GM18519 (cell line): ENCODE results near the gene RERE.
A peak's percentile ranks its signal among the peaks of the same experiment; 100 is the strongest.
"Not testable (repeated sequence)": the region's sequence is repeated elsewhere in the genome, so short reads cannot be mapped to it uniquely, and the experiment has no call there.

ENCODE experiments used
- ATAC-seq: cut with Tn5 transposase; IDR thresholded peaks from one replicate; pipeline ENCODE4 v1.9.1; 2021; ENCODE audit warnings: mild to moderate bottlenecking, moderate library complexity; ENCODE audit not compliant: unreplicated experiment, low FRiP score

The RERE gene

GRCh38 chr1:8503842-8504241 lies 313.6 kb downstream of the RERE start:
- ATAC-seq: no peak

DNA sequence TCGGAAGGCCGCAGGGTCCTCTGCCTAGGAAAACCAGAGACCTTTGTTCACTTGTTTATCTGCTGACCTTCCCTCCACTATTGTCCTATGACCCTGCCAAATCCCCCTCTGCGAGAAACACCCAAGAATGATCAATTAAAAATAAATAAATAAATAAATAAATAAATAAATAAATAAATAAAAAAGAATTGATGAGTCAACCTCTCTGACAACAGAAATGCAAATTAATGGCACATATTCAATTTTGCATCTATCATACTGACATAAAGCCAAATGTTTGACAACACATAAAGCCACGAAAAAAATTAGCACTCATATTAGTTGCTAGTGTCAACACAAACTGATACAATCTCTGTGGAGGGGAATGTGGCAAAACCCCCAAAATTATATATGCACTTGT lies 314.5 kb downstream of the RERE start:
- not testable (repeated sequence) for ATAC-seq

DNA sequence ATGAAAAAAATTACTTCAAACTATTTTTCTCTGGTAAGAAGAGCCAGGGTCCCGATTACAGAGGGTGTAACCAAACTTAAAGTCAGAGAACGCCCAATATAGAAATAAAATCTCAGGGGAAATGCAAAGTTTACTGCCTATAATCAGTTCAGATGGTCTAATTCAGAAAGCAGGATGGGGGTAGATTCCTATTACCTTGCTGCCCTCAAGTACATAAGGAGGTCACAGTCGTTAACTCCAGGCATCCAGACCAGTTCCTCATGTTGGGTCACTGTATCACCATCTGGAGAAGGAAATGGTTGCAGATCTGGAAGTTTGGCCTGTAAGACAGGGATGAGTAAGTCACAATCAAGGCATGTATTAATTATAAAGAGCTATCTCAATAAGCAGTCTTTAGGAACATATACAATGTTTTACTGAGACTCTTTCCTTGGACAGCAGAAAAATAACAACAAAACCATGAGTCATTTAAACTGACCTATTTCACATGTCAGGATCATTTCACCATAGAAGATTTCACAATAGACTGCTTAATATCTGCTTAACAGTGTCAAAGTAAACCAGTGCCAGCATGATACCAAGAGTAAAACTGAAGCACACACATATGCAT lies 320.1 kb downstream of the RERE start:
- no peak for ATAC-seq

GRCh38 chr1:8496473-8496872 lies 321.0 kb downstream of the RERE start:
- ATAC-seq: no peak

DNA sequence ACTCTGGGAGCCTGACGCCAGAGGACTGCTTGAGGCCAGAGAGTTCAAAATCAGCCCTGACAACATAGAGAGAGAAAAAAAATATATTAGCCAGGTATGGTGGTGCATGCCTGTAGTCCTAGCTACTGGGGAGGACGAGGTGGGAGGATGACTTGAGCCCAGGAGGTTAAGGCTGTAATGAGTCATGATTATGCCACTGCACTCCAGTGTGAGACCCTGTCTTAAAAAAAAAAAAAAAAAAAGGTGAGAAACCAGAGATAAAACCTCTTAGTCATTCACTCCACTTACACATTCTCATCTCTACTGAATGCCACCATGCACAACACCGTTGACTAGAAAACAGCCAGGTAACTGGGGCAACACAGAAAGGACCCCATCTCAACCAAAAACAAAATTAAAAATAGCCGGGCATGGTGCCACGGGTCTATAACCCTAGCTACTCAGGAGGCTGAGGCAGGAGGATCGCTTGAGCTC lies 321.5 kb downstream of the RERE start:
- no peak for ATAC-seq

GRCh38 chr1:8494681-8495080 lies 322.8 kb downstream of the RERE start:
- no peak for ATAC-seq

- ATAC-seq: no peak
Measured at GRCh38 chr1:8493916-8494540, 323.4 kb downstream of the RERE start.

- ATAC-seq: no peak
Measured at GRCh38 chr1:8487249-8487648, 330.2 kb downstream of the RERE start.

DNA sequence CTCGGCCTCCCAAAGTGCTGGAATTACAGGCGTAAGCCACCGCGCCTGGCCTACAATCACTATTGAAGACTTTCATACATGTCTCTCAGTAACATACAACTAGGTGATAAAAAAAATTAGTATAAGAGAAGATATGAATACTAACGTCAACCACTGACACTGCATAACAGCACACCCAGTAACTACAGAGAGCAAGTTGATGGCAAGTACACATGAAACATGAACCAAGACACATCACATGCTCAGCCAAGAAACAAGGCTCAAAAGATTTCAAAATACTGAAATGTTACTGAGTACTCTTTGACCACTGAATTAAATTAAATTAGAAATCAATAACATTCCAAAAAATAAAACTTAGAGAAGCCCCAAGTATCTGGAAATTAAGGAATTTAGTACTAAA lies 331.4 kb downstream of the RERE start:
- ATAC-seq: no peak

DNA sequence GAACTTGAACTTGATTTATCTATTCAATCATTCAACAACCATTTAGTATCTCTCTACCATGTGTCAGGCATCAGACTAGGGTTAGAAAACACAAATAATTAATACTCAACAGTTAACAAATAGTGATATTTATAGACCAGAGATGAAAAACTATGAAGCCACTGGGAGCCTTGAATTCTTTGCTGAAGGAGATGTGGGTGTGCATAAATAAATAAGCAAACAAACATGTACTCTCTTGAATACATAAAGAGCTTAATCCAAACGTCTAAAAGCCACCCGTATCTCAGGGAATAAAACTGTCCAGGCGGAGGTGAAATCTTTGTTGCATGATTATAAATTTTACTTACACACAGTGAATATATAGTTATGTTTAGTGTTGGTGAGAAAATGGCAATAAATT lies 333.9 kb downstream of the RERE start:
- no peak for ATAC-seq

DNA sequence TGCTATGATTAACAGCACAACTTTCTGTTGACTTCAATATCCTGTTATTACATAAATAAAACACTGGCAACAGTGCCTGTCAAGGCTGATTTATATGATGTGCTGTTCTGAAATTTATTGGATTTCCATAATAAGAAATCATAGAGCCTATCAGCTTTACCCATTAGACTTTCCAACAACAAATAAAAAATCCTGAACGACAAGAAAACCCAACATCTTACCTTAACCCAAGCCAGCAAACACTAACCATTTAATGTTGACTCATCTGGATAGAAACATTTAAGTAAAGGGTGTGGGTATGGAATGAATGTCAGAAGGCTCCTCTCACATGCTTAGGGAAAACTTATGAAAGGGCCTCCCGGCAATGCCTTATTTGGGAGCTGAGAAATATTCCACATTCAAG lies 334.5 kb downstream of the RERE start:
- no peak for ATAC-seq

DNA sequence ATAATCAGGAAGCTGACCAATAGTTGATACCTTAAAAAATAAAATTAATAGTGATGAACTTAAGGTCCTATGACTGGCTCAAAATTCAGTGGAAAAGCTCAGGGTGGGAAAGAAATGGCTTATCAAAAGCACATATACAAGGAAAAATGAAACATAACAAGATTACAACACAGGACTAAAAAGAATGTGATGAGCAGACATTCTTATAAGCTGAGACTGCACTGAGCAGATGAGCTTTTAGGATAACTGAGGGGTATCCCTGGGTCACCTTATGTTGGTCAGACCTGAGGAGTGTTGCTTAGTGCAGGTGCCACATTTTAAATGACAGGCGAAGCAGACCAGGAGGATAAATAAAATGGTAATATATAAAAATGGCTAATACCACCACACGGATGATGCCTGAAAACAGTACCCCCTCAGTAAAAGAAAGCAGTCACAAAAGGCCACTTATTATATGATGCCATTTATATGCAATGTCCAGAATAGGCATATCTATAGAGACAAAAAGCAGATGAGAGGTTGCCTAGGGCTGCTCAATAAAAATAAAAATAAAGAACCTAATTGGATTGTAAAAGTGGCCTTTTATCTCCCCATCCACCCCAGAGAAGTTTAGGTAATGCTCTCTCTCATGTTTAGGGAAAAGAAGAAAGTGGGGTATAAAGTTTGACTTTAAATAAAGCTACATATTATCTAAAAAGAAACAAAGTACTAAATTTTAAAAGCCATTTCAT lies 335.6 kb downstream of the RERE start:
- ATAC-seq: no peak

DNA sequence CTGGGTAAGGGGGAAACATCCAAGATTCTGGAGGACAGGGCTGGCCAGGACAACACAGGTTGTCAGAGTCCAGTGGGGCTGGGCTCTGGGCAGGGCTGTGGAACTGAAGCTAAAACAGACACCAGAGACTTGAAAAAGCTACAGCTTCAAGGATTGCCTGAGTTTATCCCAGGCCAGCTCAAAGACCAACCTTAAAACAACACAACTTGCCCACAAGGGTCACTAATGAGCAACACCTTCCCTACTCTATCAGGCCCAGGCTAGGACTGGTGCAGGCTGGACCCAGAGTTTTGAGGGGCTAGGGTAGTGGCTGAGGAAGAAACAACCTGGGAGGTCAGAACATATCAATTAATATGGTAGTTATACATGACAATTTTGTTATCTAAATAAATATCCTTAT lies 338.9 kb downstream of the RERE start:
- ATAC-seq: no peak

DNA sequence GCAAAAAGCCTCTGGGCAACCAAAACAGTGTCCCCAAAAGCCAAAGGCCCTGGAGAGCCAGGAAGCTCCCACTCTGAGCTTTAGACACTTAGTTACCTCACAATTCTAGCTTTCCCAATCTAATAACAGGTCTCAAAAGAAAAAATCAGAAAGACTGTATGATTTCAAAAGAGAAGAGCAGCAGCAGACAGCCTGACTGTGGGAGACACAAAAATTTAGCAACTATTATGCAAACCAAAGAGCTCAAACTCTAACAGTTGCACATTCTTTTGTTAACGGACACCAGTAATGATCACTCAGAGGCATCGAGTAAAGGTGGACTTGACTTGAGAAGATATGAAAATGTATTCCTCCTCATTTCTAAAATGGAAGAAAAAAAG lies 339.5 kb downstream of the RERE start:
- no peak for ATAC-seq

GRCh38 chr1:8477166-8477982 lies 340.1 kb downstream of the RERE start:
- ATAC-seq: no peak

DNA sequence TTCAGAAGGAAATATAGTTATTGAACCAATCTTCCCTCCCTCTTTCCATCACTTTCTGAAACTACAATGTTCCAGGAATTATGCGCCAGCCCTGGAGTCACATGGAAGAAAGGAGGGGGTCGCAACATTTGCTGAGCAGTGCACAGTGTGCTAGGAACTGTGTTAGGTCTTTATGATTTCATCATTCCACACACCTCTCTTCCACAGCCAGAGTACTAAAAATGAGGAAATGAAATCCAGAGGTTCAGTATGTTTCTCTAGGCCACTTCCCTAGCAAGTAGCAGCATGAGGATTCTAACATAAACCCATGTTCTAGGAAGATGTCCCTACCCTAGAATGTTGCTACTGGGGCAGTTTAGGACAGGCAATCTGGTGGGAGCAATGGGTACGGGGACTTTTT lies 341.4 kb downstream of the RERE start:
- ATAC-seq: no peak

GRCh38 chr1:8474369-8474768 lies 343.1 kb downstream of the RERE start:
- ATAC-seq: no peak

GRCh38 chr1:8473891-8474300 lies 343.5 kb downstream of the RERE start:
- ATAC-seq: no peak

GRCh38 chr1:8473121-8473875 lies 344.1 kb downstream of the RERE start:
- ATAC-seq: no peak

DNA sequence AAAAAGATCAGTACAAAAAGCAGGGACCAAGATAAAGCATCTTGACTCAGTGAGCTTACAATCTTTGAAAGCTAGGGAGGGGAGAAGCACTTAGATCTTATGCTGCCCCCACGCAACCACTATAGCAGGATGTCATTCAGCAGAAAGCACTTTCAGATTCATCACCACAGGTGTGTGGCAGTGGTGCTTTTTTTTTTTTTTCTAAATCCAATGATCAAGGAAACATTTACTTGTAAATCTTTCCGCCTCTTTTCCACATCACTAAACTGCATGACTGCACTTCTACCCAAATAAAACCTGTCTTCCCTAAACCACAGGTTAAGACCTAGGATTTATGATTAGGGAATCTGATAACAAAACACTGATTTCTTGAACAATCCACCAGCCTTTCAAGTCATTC lies 344.8 kb downstream of the RERE start:
- peak; percentile 48 for ATAC-seq
